SK-N-SH (cell line): Measurements from ENCODE around the gene RAD51B. TPM values are rescaled to one million over a fixed set of nuclear protein-coding genes. Genes with fewer than 3 reads are reported as not detected.

Experiments used
- CTCF ChIA-PET: fragments of 300-600, 350-600 bp; formaldehyde crosslinking; extraction: SDS; loops from one replicate; lab custom pipeline; 2021; lab: Yijun Ruan, JAX
- POLR2A ChIA-PET: fragments of 350-600 bp; sonication (Branson Sonifier 250); formaldehyde crosslinking; extraction: SDS; loops from one replicate; lab custom pipeline; 2020; ENCODE audit warnings: antibody characterized with exemption, inconsistent platforms; lab: Yijun Ruan, JAX
- DNase-seq: peaks from one replicate; pipeline ENCODE4 v3.0.0; 2012
- H2AFZ ChIP-seq: fragments of 200-600 bp; sonication (generic); 2 replicates; pipeline ENCODE4 v1.8.1; 2016; ENCODE audit warnings: antibody characterized with exemption, mild to moderate bottlenecking, low read depth
- H3F3A ChIP-seq: fragments of 200-600 bp; sonication (generic); replicated peaks from 2 replicates; pipeline ENCODE3; 2016; ENCODE audit warnings: antibody characterized with exemption, mild to moderate bottlenecking; ENCODE audit not compliant: insufficient read depth
- H3K27ac ChIP-seq, 2 experiments: fragments of 200-500 bp in 1 of 2; fragments of 200-600 bp in 1 of 2; sonication (Bioruptor generic) in 1 of 2; sonication (generic), shearing (Covaris generic) in 1 of 2; 2 replicates each; pipeline versions ENCODE4 v1.5.1 to v1.6.1; 2014 to 2016; ENCODE audit warnings: low read depth in 2 of 2, inconsistent platforms in 1 of 2, low read length in 1 of 2, mild to moderate bottlenecking in 1 of 2, mixed read lengths in 1 of 2
- H3K27me3 ChIP-seq: fragments of 200-600 bp; sonication (generic), shearing (Covaris generic); 2 replicates; pipeline ENCODE4 v1.6.1; 2016; ENCODE audit warnings: mixed run types; ENCODE audit not compliant: insufficient read depth
- H3K36me3 ChIP-seq, 2 experiments: fragments of 200-500 bp in 1 of 2; fragments of 200-600 bp in 1 of 2; sonication (Bioruptor generic) in 1 of 2; sonication (generic) in 1 of 2; replicated peaks in 1 of 2; 2 replicates each; pipeline versions ENCODE3 to v1.5.1; 2014 to 2016; ENCODE audit warnings: low read length in 1 of 2, mild to moderate bottlenecking in 1 of 2; ENCODE audit not compliant: insufficient read depth in 2 of 2, control insufficient read depth in 1 of 2
- H3K4me1 ChIP-seq, 2 experiments: fragments of 200-500 bp in 1 of 2; fragments of 200-600 bp in 1 of 2; sonication (Bioruptor generic) in 1 of 2; sonication (generic), shearing (Covaris generic) in 1 of 2; 2 replicates each; pipeline versions ENCODE4 v1.5.1 to v1.6.1; 2014 to 2016; ENCODE audit warnings: low read depth in 1 of 2, low read length in 1 of 2, mixed run types in 1 of 2; ENCODE audit not compliant: insufficient read depth in 2 of 2, control insufficient read depth in 1 of 2
- H3K4me2 ChIP-seq: fragments of 200-600 bp; sonication (generic), shearing (Covaris generic); 2 replicates; pipeline ENCODE4 v1.6.1; 2017; ENCODE audit warnings: mixed run types
- H3K4me3 ChIP-seq, 2 experiments: fragments of 200-500 bp in 1 of 2; fragments of 200-600 bp in 1 of 2; sonication (Bioruptor generic) in 1 of 2; sonication (generic), shearing (Covaris generic) in 1 of 2; 2 replicates each; pipeline versions ENCODE4 v1.5.1 to v1.8.1; 2014 to 2016; ENCODE audit warnings: low read depth in 2 of 2, inconsistent platforms in 1 of 2, low read length in 1 of 2, mild to moderate bottlenecking in 1 of 2, mixed read lengths in 1 of 2, moderate library complexity in 1 of 2
- H3K79me2 ChIP-seq: fragments of 200-600 bp; sonication (generic); 2 replicates; pipeline ENCODE4 v1.8.1; 2017; ENCODE audit warnings: mild to moderate bottlenecking; ENCODE audit not compliant: insufficient read depth
- H3K9ac ChIP-seq: fragments of 200-600 bp; sonication (generic); 2 replicates; pipeline ENCODE4 v1.6.1; 2017; ENCODE audit warnings: mixed run types
- H3K9me2 ChIP-seq: fragments of 200-600 bp; sonication (generic); 2 replicates; pipeline ENCODE4 v1.6.1; 2017; ENCODE audit warnings: mixed run types
- H3K9me3 ChIP-seq: fragments of 200-600 bp; sonication (generic); 2 replicates; pipeline ENCODE4 v1.6.1; 2017; ENCODE audit warnings: mixed run types, mild to moderate bottlenecking, moderate library complexity
- H4K20me1 ChIP-seq: fragments of 200-600 bp; sonication (generic); 2 replicates; pipeline ENCODE4 v1.6.1; 2017; ENCODE audit warnings: mild to moderate bottlenecking, mixed run types; ENCODE audit not compliant: insufficient read depth
- CHD2 ChIP-seq: fragments of 150-350 bp; IDR thresholded peaks from 2 replicates; pipeline ENCODE4 v1.6.1; 2018; ENCODE audit warnings: low read length; ENCODE audit not compliant: partially characterized antibody
- ELF1 ChIP-seq: IDR thresholded peaks from 2 replicates; pipeline ENCODE4 v1.4.0; 2012
- EP300 ChIP-seq, 2 experiments: IDR thresholded peaks; 2 replicates each; pipeline versions ENCODE4 v1.4.0 to v1.6.1; 2012; ENCODE audit warnings: borderline replicate concordance in 1 of 2, low read depth in 1 of 2, low read length in 1 of 2
- EZH2phosphoT487 ChIP-seq: fragments of 200-600 bp; sonication (generic); IDR thresholded peaks from 2 replicates; pipeline ENCODE4 v1.6.1; 2017; ENCODE audit warnings: low read depth, mixed run types, mild to moderate bottlenecking, antibody characterized with exemption, moderate library complexity, borderline replicate concordance
- FOSL2 ChIP-seq: IDR thresholded peaks from 2 replicates; pipeline ENCODE4 v1.4.0; 2012; ENCODE audit warnings: low read depth, mild to moderate bottlenecking, moderate library complexity, borderline replicate concordance
- GABPA ChIP-seq: IDR thresholded peaks from 2 replicates; pipeline ENCODE4 v1.4.0; 2012; ENCODE audit warnings: low read depth, mild to moderate bottlenecking
- JUND ChIP-seq: IDR thresholded peaks from 2 replicates; pipeline ENCODE4 v1.4.0; 2012
- POLR2AphosphoS5 ChIP-seq: IDR thresholded peaks from 2 replicates; pipeline ENCODE4 v1.6.1; 2012; ENCODE audit warnings: low read depth, low read length
- RCOR1 ChIP-seq: fragments of 150-350 bp; IDR thresholded peaks from 2 replicates; pipeline ENCODE4 v1.6.1; 2017; ENCODE audit warnings: antibody characterized with exemption, low read length
- TAF1 ChIP-seq: IDR thresholded peaks from 2 replicates; pipeline ENCODE4 v1.6.1; 2012; ENCODE audit warnings: low read depth, mild to moderate bottlenecking, low read length, moderate library complexity, borderline replicate concordance
- TCF12 ChIP-seq: IDR thresholded peaks from 2 replicates; pipeline ENCODE4 v1.4.0; 2012
- TEAD4 ChIP-seq: IDR thresholded peaks from 2 replicates; pipeline ENCODE4 v1.4.0; 2012; ENCODE audit warnings: mild to moderate bottlenecking, borderline replicate concordance; ENCODE audit not compliant: insufficient read depth
- YY1 ChIP-seq: IDR thresholded peaks from 2 replicates; pipeline ENCODE4 v1.4.0; 2012; ENCODE audit warnings: low read depth, mild to moderate bottlenecking
- polyA plus RNA-seq, 3 experiments: library from polyadenylated mRNA; depleted of rRNA; stranded (reverse); fragments of >200 nt; gene quantifications; 2 replicates each; pipeline ENCODE4 v1.2.3, GENCODE V29; 2012
- TF ChIP-seq, protein P1 (sequence below): IDR thresholded peaks from 2 replicates; pipeline ENCODE4 v1.6.1; 2012; ENCODE audit warnings: mild to moderate bottlenecking, low read depth, low read length, moderate library complexity
- TF ChIP-seq, protein P2 (sequence below): fragments of 200-600 bp; sonication (generic); IDR thresholded peaks from 2 replicates; pipeline ENCODE4 v1.6.1; 2017; ENCODE audit warnings: antibody characterized with exemption, mild to moderate bottlenecking, moderate library complexity
- TF ChIP-seq, protein P3 (sequence below): IDR thresholded peaks from 2 replicates; pipeline ENCODE4 v1.4.0; 2012; ENCODE audit warnings: low read depth, borderline replicate concordance
- TF ChIP-seq, protein P4 (sequence below): IDR thresholded peaks from 2 replicates; pipeline ENCODE4 v1.4.0; 2012; ENCODE audit warnings: low read depth
- TF ChIP-seq, protein P5 (sequence below): IDR thresholded peaks from 2 replicates; pipeline ENCODE4 v1.4.0; 2012; ENCODE audit warnings: low read depth, borderline replicate concordance

Gene RAD51B
- polyA plus RNA-seq, 1 of the 3 experiments (the other 2 are of a cell fraction): 6.0 TPM

DNA sequence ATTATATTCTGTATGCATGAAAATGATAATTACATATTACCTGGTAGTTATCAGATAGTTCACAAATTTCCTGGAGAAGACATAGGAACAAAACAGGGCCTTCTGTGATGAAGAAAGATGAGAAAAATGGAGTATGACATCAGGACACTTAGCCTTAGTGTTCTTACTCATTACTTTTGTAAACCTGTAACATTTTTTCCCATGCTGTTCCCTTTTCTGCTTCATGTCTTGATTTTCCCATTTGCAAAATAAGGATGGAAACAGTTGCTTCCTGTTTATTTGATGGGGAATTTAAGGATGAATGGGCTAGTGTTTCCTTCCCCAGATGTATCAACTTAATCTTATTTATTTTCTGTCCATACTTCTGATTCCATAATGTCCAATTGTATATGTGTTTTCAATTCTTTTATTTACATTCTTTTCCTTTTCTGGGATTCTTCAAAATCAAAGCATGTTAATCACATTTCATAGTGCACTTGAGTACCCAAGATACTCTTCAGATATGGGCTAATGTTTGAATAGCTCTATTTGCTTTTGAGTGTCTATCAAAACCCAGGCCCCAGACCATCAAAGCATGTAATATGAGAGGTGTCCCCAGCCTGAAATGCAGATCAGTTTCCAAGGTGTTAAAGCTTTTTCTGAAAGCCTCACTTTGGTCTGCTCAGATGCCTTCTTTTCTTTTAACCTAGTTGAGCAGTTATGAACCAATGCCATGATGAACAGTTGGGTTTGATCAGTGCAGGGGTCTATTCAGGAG, 260.5 kb downstream of the RAD51B start:
- ChIA-PET POLR2A (no interaction called here), CTCF (interaction anchor here (0.6 kb wide), 1 partner anchor 173 kb away, joined by 3 read pairs; no protein-coding TSS in a partner anchor)
- Histone ChIP-seq H3K79me2 (no peaks in the 10 kb centered on the region), H3K27ac (no peak overlapping the region), H3K27me3 (no peaks in the 10 kb centered on the region), H3K36me3 (no peaks in the 10 kb centered on the region), H3K9me3 (no peaks in the 10 kb centered on the region), H3K4me2 (no peak overlapping the region), H2AFZ (no peak overlapping the region), H3K9me2 (no peaks in the 10 kb centered on the region), H3K4me1 (no peaks in the 10 kb centered on the region), H3K9ac (no peak overlapping the region), H4K20me1 (no peaks in the 10 kb centered on the region), H3K4me3 (no peak overlapping the region), H3F3A (no peaks in the 10 kb centered on the region)
- DNase-seq: no peak
- TF ChIP-seq, protein P1, sequence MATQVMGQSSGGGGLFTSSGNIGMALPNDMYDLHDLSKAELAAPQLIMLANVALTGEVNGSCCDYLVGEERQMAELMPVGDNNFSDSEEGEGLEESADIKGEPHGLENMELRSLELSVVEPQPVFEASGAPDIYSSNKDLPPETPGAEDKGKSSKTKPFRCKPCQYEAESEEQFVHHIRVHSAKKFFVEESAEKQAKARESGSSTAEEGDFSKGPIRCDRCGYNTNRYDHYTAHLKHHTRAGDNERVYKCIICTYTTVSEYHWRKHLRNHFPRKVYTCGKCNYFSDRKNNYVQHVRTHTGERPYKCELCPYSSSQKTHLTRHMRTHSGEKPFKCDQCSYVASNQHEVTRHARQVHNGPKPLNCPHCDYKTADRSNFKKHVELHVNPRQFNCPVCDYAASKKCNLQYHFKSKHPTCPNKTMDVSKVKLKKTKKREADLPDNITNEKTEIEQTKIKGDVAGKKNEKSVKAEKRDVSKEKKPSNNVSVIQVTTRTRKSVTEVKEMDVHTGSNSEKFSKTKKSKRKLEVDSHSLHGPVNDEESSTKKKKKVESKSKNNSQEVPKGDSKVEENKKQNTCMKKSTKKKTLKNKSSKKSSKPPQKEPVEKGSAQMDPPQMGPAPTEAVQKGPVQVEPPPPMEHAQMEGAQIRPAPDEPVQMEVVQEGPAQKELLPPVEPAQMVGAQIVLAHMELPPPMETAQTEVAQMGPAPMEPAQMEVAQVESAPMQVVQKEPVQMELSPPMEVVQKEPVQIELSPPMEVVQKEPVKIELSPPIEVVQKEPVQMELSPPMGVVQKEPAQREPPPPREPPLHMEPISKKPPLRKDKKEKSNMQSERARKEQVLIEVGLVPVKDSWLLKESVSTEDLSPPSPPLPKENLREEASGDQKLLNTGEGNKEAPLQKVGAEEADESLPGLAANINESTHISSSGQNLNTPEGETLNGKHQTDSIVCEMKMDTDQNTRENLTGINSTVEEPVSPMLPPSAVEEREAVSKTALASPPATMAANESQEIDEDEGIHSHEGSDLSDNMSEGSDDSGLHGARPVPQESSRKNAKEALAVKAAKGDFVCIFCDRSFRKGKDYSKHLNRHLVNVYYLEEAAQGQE: no peak
- TF ChIP-seq FOSL2 (no peak), POLR2AphosphoS5 (no peak), GABPA (no peak), EP300 (IDR thresholded peaks at IDR 0.05; ENCODE audit: borderline replicate concordance in 1 of 2, low read depth in 1 of 2, low read length in 1 of 2) (no peak), RCOR1 (no peak), TCF12 (no peak), CHD2 (no peak), TEAD4 (no peak), TAF1 (no peak), ELF1 (no peak), EZH2phosphoT487 (no peak), YY1 (no peak), JUND (no peak)
- TF ChIP-seq, protein P2, sequence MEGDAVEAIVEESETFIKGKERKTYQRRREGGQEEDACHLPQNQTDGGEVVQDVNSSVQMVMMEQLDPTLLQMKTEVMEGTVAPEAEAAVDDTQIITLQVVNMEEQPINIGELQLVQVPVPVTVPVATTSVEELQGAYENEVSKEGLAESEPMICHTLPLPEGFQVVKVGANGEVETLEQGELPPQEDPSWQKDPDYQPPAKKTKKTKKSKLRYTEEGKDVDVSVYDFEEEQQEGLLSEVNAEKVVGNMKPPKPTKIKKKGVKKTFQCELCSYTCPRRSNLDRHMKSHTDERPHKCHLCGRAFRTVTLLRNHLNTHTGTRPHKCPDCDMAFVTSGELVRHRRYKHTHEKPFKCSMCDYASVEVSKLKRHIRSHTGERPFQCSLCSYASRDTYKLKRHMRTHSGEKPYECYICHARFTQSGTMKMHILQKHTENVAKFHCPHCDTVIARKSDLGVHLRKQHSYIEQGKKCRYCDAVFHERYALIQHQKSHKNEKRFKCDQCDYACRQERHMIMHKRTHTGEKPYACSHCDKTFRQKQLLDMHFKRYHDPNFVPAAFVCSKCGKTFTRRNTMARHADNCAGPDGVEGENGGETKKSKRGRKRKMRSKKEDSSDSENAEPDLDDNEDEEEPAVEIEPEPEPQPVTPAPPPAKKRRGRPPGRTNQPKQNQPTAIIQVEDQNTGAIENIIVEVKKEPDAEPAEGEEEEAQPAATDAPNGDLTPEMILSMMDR: no peak
- TF ChIP-seq, protein P3, sequence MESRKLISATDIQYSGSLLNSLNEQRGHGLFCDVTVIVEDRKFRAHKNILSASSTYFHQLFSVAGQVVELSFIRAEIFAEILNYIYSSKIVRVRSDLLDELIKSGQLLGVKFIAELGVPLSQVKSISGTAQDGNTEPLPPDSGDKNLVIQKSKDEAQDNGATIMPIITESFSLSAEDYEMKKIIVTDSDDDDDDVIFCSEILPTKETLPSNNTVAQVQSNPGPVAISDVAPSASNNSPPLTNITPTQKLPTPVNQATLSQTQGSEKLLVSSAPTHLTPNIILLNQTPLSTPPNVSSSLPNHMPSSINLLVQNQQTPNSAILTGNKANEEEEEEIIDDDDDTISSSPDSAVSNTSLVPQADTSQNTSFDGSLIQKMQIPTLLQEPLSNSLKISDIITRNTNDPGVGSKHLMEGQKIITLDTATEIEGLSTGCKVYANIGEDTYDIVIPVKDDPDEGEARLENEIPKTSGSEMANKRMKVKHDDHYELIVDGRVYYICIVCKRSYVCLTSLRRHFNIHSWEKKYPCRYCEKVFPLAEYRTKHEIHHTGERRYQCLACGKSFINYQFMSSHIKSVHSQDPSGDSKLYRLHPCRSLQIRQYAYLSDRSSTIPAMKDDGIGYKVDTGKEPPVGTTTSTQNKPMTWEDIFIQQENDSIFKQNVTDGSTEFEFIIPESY: no peak
- TF ChIP-seq, protein P4, sequence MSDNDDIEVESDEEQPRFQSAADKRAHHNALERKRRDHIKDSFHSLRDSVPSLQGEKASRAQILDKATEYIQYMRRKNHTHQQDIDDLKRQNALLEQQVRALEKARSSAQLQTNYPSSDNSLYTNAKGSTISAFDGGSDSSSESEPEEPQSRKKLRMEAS: no peak
- TF ChIP-seq, protein P5, sequence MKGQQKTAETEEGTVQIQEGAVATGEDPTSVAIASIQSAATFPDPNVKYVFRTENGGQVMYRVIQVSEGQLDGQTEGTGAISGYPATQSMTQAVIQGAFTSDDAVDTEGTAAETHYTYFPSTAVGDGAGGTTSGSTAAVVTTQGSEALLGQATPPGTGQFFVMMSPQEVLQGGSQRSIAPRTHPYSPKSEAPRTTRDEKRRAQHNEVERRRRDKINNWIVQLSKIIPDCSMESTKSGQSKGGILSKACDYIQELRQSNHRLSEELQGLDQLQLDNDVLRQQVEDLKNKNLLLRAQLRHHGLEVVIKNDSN: no peak
- TF ChIP-seq, all 33 proteins: peak for 0
